IMR-90 (cell line): ENCODE measurements around the gene DCHS2. TPM values are rescaled to one million over a fixed set of nuclear protein-coding genes. Genes with fewer than 3 reads are reported as not detected.

Experiments
- ATAC-seq: fragments of 200-7000 bp; cut with Tn5 transposase; 2 replicates; pipeline ENCODE4 v1.9.1; 2020; ENCODE audit warnings: low read depth, mild to moderate bottlenecking, moderate library complexity
- BruUV-seq: library from RNA; stranded (reverse); fragments of 400-500 nt; replicated peaks from 2 replicates; lab custom pipeline; 2021; lab: Mats Ljungman, UMichigan
- CTCF ChIA-PET: fragments of 300-600 bp; formaldehyde crosslinking; extraction: SDS; loops from one replicate; lab custom pipeline; 2021; ENCODE audit warnings: antibody characterized with exemption; lab: Yijun Ruan, JAX
- POLR2A ChIA-PET: fragments of 300-600 bp; sonication (Branson Sonifier 250); formaldehyde crosslinking; loops from one replicate; lab custom pipeline; 2022; ENCODE audit warnings: antibody characterized with exemption; ENCODE audit not compliant: unreplicated experiment; lab: Charles Lee
- DNase-seq: peaks from one replicate; pipeline ENCODE4 v3.0.0; 2013
- H2AFZ ChIP-seq: replicated peaks from 2 replicates; pipeline ENCODE3; 2013; ENCODE audit warnings: low read length, mild to moderate bottlenecking; ENCODE audit not compliant: poor library complexity
- H2AK5ac ChIP-seq: 2 replicates; pipeline ENCODE4 v1.6.1; 2013; ENCODE audit warnings: low read depth, low read length, inconsistent platforms
- H2AK9ac ChIP-seq: replicated peaks from 2 replicates; pipeline ENCODE3; 2013; ENCODE audit warnings: mild to moderate bottlenecking, low read depth, low read length, moderate library complexity; ENCODE audit not compliant: poor library complexity
- H2BK120ac ChIP-seq: 2 replicates; pipeline ENCODE4 v1.6.1; 2013; ENCODE audit warnings: low read depth, low read length, inconsistent platforms
- H2BK15ac ChIP-seq: 3 replicates; pipeline ENCODE4 v1.6.1; 2013; ENCODE audit warnings: low read depth, low read length, inconsistent platforms
- H2BK20ac ChIP-seq: 2 replicates; pipeline ENCODE4 v1.6.1; 2013; ENCODE audit warnings: low read depth, mild to moderate bottlenecking, inconsistent platforms, low read length, moderate library complexity
- H2BK5ac ChIP-seq: 2 replicates; pipeline ENCODE4 v1.6.1; 2013; ENCODE audit warnings: mild to moderate bottlenecking, low read depth, low read length, inconsistent platforms; ENCODE audit not compliant: poor library complexity, severe bottlenecking
- H3K14ac ChIP-seq: replicated peaks from 2 replicates; pipeline ENCODE4 v1.6.1; 2013; ENCODE audit warnings: low read depth, low read length, inconsistent platforms
- H3K18ac ChIP-seq: 2 replicates; pipeline ENCODE4 v1.6.1; 2013; ENCODE audit warnings: low read depth, low read length, control low read depth
- H3K23ac ChIP-seq: 2 replicates; pipeline ENCODE4 v1.6.1; 2013; ENCODE audit warnings: low read depth, low read length, inconsistent platforms
- H3K27ac ChIP-seq: 2 replicates; pipeline ENCODE4 v1.5.1; 2013; ENCODE audit warnings: mild to moderate bottlenecking, control low read depth, low read length; ENCODE audit not compliant: insufficient read depth
- H3K27me3 ChIP-seq: 2 replicates; pipeline ENCODE4 v1.6.1; 2013; ENCODE audit warnings: low read length; ENCODE audit not compliant: control insufficient read depth, insufficient read depth
- H3K36me3 ChIP-seq: 2 replicates; pipeline ENCODE4 v1.6.1; 2013; ENCODE audit warnings: low read length, mixed read lengths; ENCODE audit not compliant: control insufficient read depth, insufficient read depth
- H3K4ac ChIP-seq: 2 replicates; pipeline ENCODE4 v1.6.1; 2013; ENCODE audit warnings: low read depth, low read length, inconsistent platforms
- H3K4me1 ChIP-seq: 2 replicates; pipeline ENCODE4 v1.6.1; 2013; ENCODE audit warnings: low read length, mixed read lengths; ENCODE audit not compliant: control insufficient read depth, insufficient read depth
- H3K4me2 ChIP-seq: 2 replicates; pipeline ENCODE4 v1.6.1; 2013; ENCODE audit warnings: low read depth, mild to moderate bottlenecking, control low read depth, low read length, moderate library complexity
- H3K4me3 ChIP-seq: 2 replicates; pipeline ENCODE4 v1.5.1; 2013; ENCODE audit warnings: low read depth, mild to moderate bottlenecking, control low read depth, low read length, moderate library complexity; ENCODE audit not compliant: insufficient read depth
- H3K56ac ChIP-seq: 2 replicates; pipeline ENCODE4 v1.6.1; 2013; ENCODE audit warnings: low read length, inconsistent platforms; ENCODE audit not compliant: insufficient read depth; ENCODE audit errors: extremely low read depth
- H3K79me1 ChIP-seq, 2 experiments: 2 replicates each; pipeline ENCODE4 v1.6.1; 2013; ENCODE audit warnings: low read length in 2 of 2, inconsistent platforms in 1 of 2, low read depth in 1 of 2
- H3K9ac ChIP-seq: 2 replicates; pipeline ENCODE4 v1.6.1; 2013; ENCODE audit warnings: low read depth, low read length, control low read depth
- H3K9me1 ChIP-seq: 2 replicates; pipeline ENCODE4 v1.6.1; 2013; ENCODE audit warnings: low read length, inconsistent platforms; ENCODE audit not compliant: insufficient read depth
- H3K9me3 ChIP-seq: 2 replicates; pipeline ENCODE4 v1.6.1; 2013; ENCODE audit warnings: low read length; ENCODE audit not compliant: control insufficient read depth, insufficient read depth
- H4K20me1 ChIP-seq: 2 replicates; pipeline ENCODE4 v1.6.1; 2013; ENCODE audit warnings: low read length, inconsistent platforms; ENCODE audit not compliant: insufficient read depth
- H4K5ac ChIP-seq: 2 replicates; pipeline ENCODE4 v1.6.1; 2013; ENCODE audit warnings: mild to moderate bottlenecking, low read depth, low read length, control low read depth
- H4K8ac ChIP-seq, 2 experiments: 2 replicates each; pipeline ENCODE4 v1.6.1; 2013; ENCODE audit warnings: low read depth in 2 of 2, low read length in 2 of 2, control low read depth in 1 of 2, inconsistent platforms in 1 of 2
- H4K91ac ChIP-seq: 2 replicates; pipeline ENCODE4 v1.6.1; 2013; ENCODE audit warnings: low read depth, low read length, inconsistent platforms; ENCODE audit not compliant: insufficient read depth
- NFE2L2 ChIP-seq: fragments of 150-350 bp; IDR thresholded peaks from 2 replicates; pipeline ENCODE4 v1.6.1; 2016; ENCODE audit warnings: low read depth, mild to moderate bottlenecking, low read length
- RAD21 ChIP-seq: IDR thresholded peaks from 2 replicates; pipeline ENCODE4 v1.6.1; 2012; ENCODE audit warnings: low read length, improper control_type of control experiment
- RFX5 ChIP-seq: IDR thresholded peaks from 2 replicates; pipeline ENCODE4 v1.8.0; 2012; ENCODE audit warnings: low read depth, mild to moderate bottlenecking, low read length, moderate library complexity
- dilution Hi-C: fragments of 300-500 bp; cut with HindIII; formaldehyde crosslinking; loops from one replicate; pipeline ENCODE4 v1.14.3; 2018; ENCODE audit warnings: low sequenced_read_pairs; ENCODE audit not compliant: unreplicated experiment
- in situ Hi-C: fragments of 300-500 bp; cut with MboI; formaldehyde crosslinking; loops from 3 replicates; pipeline ENCODE4 v1.14.3; 2019; ENCODE audit warnings: low sequenced_read_pairs, inconsistent platforms, mixed read lengths
- intact Hi-C: fragments of 100-400 bp; cut with micrococcal nuclease; formaldehyde crosslinking; loops from 2 replicates; pipeline ENCODE4 v1.10.0; 2022
- polyA plus RNA-seq, 3 experiments: library from polyadenylated mRNA; depleted of rRNA; stranded (reverse); fragments of >200 nt; gene quantifications; 2 replicates each; pipeline ENCODE4 v1.2.3, GENCODE V29; 2012; ENCODE audit warnings: low replicate concordance in 1 of 3
- total RNA-seq: library from RNA; depleted of rRNA; stranded (reverse); fragments of >200 nt; gene quantifications from 2 replicates; pipeline ENCODE4 v1.2.3, GENCODE V29; 2012
- TF ChIP-seq, protein P1 (sequence below): conservative IDR thresholded peaks from 2 replicates; pipeline ENCODE4 v1.5.1; 2012; ENCODE audit warnings: mild to moderate bottlenecking, low read depth, low read length, improper control_type of control experiment
- TF ChIP-seq, protein P2 (sequence below): fragments of 150-350 bp; IDR thresholded peaks from 2 replicates; pipeline ENCODE4 v1.6.1; 2016; ENCODE audit warnings: low read depth, mild to moderate bottlenecking, low read length, moderate library complexity, borderline replicate concordance

DCHS2 gene
- total and polyA plus RNA-seq, 2 of the 4 experiments (the other 2 are of a cell fraction): not detected

DNA sequence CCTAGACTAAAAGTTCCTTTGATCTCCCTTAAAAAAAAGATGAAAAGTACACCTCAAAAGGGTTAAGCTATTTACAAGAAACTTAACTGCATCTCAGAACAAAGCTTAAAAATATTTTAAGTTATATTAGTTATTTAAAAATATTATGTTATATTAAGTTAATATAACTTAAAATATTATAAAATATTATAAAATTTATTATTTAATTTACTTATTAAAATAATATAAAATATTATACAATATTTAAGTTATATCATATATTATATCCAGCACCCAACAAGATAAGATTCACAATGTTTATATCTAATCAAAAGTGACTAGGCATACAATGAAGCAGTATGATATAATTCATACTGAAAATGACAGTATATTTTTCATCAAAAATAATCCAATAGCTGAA is 296.9 kb downstream of the DCHS2 start:
- Histone ChIP-seq H2BK120ac (no peak overlapping the region), H2BK15ac (no peak overlapping the region), H3K4ac (no peak overlapping the region), H3K9me1 (no peaks in the 10 kb centered on the region), H3K56ac (no peak overlapping the region), H2AK5ac (no peak overlapping the region), H3K18ac (no peak overlapping the region), H3K4me2 (no peak overlapping the region), H3K4me3 (no peak overlapping the region), H3K4me1 (no peaks in the 10 kb centered on the region), H2AK9ac (no peak overlapping the region), H3K27ac (no peak overlapping the region), H3K9ac (no peak overlapping the region), H2BK20ac (no peak overlapping the region), H3K79me1 (no peaks in the 10 kb centered on the region), H2BK5ac (no peak overlapping the region), H4K20me1 (no peaks in the 10 kb centered on the region), H2AFZ (no peak overlapping the region), H3K14ac (no peak overlapping the region), H3K27me3 (no peaks in the 10 kb centered on the region), H3K9me3 (no peaks in the 10 kb centered on the region), H3K36me3 (no peaks in the 10 kb centered on the region), H4K5ac (no peak overlapping the region), H4K8ac (no peak overlapping the region), H4K91ac (no peak overlapping the region), H3K23ac (no peak overlapping the region)
- POLR2A ChIA-PET: no interaction called here
- TF ChIP-seq RFX5 (no peak), RAD21 (no peak), NFE2L2 (no peak)
- TF ChIP-seq, protein P1, sequence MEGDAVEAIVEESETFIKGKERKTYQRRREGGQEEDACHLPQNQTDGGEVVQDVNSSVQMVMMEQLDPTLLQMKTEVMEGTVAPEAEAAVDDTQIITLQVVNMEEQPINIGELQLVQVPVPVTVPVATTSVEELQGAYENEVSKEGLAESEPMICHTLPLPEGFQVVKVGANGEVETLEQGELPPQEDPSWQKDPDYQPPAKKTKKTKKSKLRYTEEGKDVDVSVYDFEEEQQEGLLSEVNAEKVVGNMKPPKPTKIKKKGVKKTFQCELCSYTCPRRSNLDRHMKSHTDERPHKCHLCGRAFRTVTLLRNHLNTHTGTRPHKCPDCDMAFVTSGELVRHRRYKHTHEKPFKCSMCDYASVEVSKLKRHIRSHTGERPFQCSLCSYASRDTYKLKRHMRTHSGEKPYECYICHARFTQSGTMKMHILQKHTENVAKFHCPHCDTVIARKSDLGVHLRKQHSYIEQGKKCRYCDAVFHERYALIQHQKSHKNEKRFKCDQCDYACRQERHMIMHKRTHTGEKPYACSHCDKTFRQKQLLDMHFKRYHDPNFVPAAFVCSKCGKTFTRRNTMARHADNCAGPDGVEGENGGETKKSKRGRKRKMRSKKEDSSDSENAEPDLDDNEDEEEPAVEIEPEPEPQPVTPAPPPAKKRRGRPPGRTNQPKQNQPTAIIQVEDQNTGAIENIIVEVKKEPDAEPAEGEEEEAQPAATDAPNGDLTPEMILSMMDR: no peak
- TF ChIP-seq, protein P2, sequence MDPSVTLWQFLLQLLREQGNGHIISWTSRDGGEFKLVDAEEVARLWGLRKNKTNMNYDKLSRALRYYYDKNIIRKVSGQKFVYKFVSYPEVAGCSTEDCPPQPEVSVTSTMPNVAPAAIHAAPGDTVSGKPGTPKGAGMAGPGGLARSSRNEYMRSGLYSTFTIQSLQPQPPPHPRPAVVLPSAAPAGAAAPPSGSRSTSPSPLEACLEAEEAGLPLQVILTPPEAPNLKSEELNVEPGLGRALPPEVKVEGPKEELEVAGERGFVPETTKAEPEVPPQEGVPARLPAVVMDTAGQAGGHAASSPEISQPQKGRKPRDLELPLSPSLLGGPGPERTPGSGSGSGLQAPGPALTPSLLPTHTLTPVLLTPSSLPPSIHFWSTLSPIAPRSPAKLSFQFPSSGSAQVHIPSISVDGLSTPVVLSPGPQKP: no peak
- no TSS peak for BruUV-seq
- intact Hi-C loops (no loop called here), dilution Hi-C loops (no loop called here), in situ Hi-C loops (no loop called here)
- ATAC-seq (no peak), DNase-seq (no peak)
- CTCF ChIA-PET: no interaction called here
